ENCODE results near the gene SCUBE1. TPM values are rescaled to one million over a fixed set of nuclear protein-coding genes. Genes with fewer than 3 reads are reported as not detected.

Gene SCUBE1
- polyA plus RNA-seq, 3 donors = 6.6 to 8.1 (median 7.0) TPM

GRCh38 chr22:43243324-43243723 lies 99.8 kb downstream of the SCUBE1 start:
- DNase-seq (ENCODE audit: low read depth in 3 of 3, low spot score in 2 of 3) = no peak

GRCh38 chr22:43242627-43243026 lies 100.5 kb downstream of the SCUBE1 start:
- DNase-seq (ENCODE audit: low read depth in 3 of 3, low spot score in 2 of 3) = no peak

- DNase-seq (ENCODE audit: low read depth in 3 of 3, low spot score in 2 of 3) = no peak
These were observed 101.3 kb downstream of the SCUBE1 start for GRCh38 chr22:43241699-43242386.

- DNase-seq (ENCODE audit: low read depth in 3 of 3, low spot score in 2 of 3) = no peak
These were observed 102.0 kb downstream of the SCUBE1 start for GRCh38 chr22:43241138-43241597.

GRCh38 chr22:43240614-43241013 lies 102.6 kb downstream of the SCUBE1 start:
- DNase-seq (ENCODE audit: low read depth in 3 of 3, low spot score in 2 of 3) = no peak

GRCh38 chr22:43239956-43240355 lies 103.2 kb downstream of the SCUBE1 start:
- no peak for DNase-seq (ENCODE audit: low read depth in 3 of 3, low spot score in 2 of 3)

GRCh38 chr22:43239193-43239780 lies 103.9 kb downstream of the SCUBE1 start:
- no peak for DNase-seq (ENCODE audit: low read depth in 3 of 3, low spot score in 2 of 3)

GRCh38 chr22:43238526-43239006 lies 104.6 kb downstream of the SCUBE1 start:
- DNase-seq (ENCODE audit: low read depth in 3 of 3, low spot score in 2 of 3) = no peak

GRCh38 chr22:43237280-43237679 lies 105.9 kb downstream of the SCUBE1 start:
- no peak for DNase-seq (ENCODE audit: low read depth in 3 of 3, low spot score in 2 of 3)

- no peak for DNase-seq (ENCODE audit: low read depth in 3 of 3, low spot score in 2 of 3)
These were observed 106.6 kb downstream of the SCUBE1 start for GRCh38 chr22:43236411-43237166.

- no peak for DNase-seq (ENCODE audit: low read depth in 3 of 3, low spot score in 2 of 3)
These were observed 107.4 kb downstream of the SCUBE1 start for GRCh38 chr22:43235445-43236409.

GRCh38 chr22:43234264-43234988 lies 108.7 kb downstream of the SCUBE1 start:
- DNase-seq (ENCODE audit: low read depth in 3 of 3, low spot score in 2 of 3) = no peak

- DNase-seq (ENCODE audit: low read depth in 3 of 3, low spot score in 2 of 3) = no peak
These were observed 109.6 kb downstream of the SCUBE1 start for GRCh38 chr22:43233529-43233928.

- DNase-seq (ENCODE audit: low read depth in 3 of 3, low spot score in 2 of 3) = no peak
These were observed 110.7 kb downstream of the SCUBE1 start for GRCh38 chr22:43232445-43232844.

- no peak for DNase-seq (ENCODE audit: low read depth in 3 of 3, low spot score in 2 of 3)
These were observed 111.5 kb downstream of the SCUBE1 start for GRCh38 chr22:43231724-43232034.

GRCh38 chr22:43230971-43231723 lies 112.0 kb downstream of the SCUBE1 start:
- peak in 1 of 3 donors; percentile 41 for DNase-seq (ENCODE audit: low read depth in 3 of 3, low spot score in 2 of 3)

GRCh38 chr22:43230571-43230970 lies 112.6 kb downstream of the SCUBE1 start:
- DNase-seq (ENCODE audit: low read depth in 3 of 3, low spot score in 2 of 3) = no peak

GRCh38 chr22:43228863-43229262 lies 114.3 kb downstream of the SCUBE1 start:
- no peak for DNase-seq (ENCODE audit: low read depth in 3 of 3, low spot score in 2 of 3)

- DNase-seq (ENCODE audit: low read depth in 3 of 3, low spot score in 2 of 3) = no peak
These were observed 114.8 kb downstream of the SCUBE1 start for GRCh38 chr22:43228330-43228729.

All from right renal cortex interstitium (tissue), 3 donors.